TTC549 (cell line): ENCODE measurements around the gene TLNRD1.

Experiments used
- FAIRE-seq: peaks from 2 replicates; lab custom pipeline; 2012; peaks lifted over from hg19 to GRCh38; lab: Jason Lieb, UNC

TLNRD1 gene

GRCh38 chr15:81002331-81003096, 1.8 kb downstream of the TLNRD1 start:
- no peak for FAIRE-seq

- FAIRE-seq: no peak
Observed at GRCh38 chr15:81003097-81003350, 2.3 kb downstream of the TLNRD1 start.

- FAIRE-seq: no peak
Observed at GRCh38 chr15:81006124-81006523, 5.4 kb downstream of the TLNRD1 start.

GRCh38 chr15:81007428-81008064, 6.8 kb downstream of the TLNRD1 start:
- no peak for FAIRE-seq

GRCh38 chr15:81008312-81008711, 7.6 kb downstream of the TLNRD1 start:
- FAIRE-seq: no peak

GRCh38 chr15:81010086-81010485, 9.4 kb downstream of the TLNRD1 start:
- FAIRE-seq: no peak

GRCh38 chr15:81011593-81011992, 10.9 kb downstream of the TLNRD1 start:
- no peak for FAIRE-seq

GRCh38 chr15:81012588-81012987, 11.9 kb downstream of the TLNRD1 start:
- FAIRE-seq: no peak

GRCh38 chr15:81013396-81013929, 12.7 kb downstream of the TLNRD1 start:
- FAIRE-seq: no peak

- no peak for FAIRE-seq
Observed at GRCh38 chr15:81014446-81015093, 13.8 kb downstream of the TLNRD1 start.

- no peak for FAIRE-seq
Observed at GRCh38 chr15:81015621-81016488, 15.1 kb downstream of the TLNRD1 start.

- FAIRE-seq: no peak
Observed at GRCh38 chr15:81016489-81017068, 15.9 kb downstream of the TLNRD1 start.

GRCh38 chr15:81018197-81018596, 17.5 kb downstream of the TLNRD1 start:
- FAIRE-seq: no peak

GRCh38 chr15:81021321-81021720, 20.6 kb downstream of the TLNRD1 start:
- FAIRE-seq: no peak

GRCh38 chr15:81023483-81024264, 23.0 kb downstream of the TLNRD1 start:
- FAIRE-seq: no peak

GRCh38 chr15:81024265-81024872, 23.6 kb downstream of the TLNRD1 start:
- FAIRE-seq: no peak

- FAIRE-seq: no peak
Observed at GRCh38 chr15:81024936-81025335, 24.2 kb downstream of the TLNRD1 start.

GRCh38 chr15:81025721-81026370, 25.1 kb downstream of the TLNRD1 start:
- no peak for FAIRE-seq

- no peak for FAIRE-seq
Observed at GRCh38 chr15:81026836-81027599, 26.3 kb downstream of the TLNRD1 start.
